Measurements from ENCODE around the gene MYH9. TPM values are rescaled to one million over a fixed set of nuclear protein-coding genes. Genes with fewer than 3 reads are reported as not detected.
A peak's percentile ranks its signal among the peaks of the same experiment; 100 is the strongest.

The MYH9 gene
- total RNA-seq, 1 experiment from 2014 or later: 758 TPM

DNA sequence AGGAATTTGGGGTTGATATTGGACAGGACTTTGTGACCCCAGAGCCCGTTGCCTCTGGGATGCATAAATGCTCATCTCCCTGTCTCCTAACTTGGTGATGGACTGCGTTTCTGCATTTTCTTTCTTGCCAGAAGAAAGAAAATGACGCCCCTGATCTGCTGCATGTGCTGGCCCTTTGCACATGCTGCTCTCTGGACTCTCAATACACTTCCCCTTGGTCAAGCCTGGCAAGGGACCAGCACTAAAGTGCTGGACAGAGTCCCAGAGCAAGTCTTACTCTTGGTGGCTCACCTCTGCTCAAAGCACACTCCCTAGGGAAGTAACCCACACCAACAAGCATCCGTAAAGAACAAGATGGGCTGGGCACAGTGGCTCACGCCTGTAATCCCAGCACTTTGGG, 40.7 kb downstream of the MYH9 start:
- Histone ChIP-seq H3K4me3 (no peak overlapping the region), H3K9me2 (ENCODE audit: insufficient read depth) (no peaks in the 10 kb centered on the region), H3K4me2 (no peak overlapping the region), H3K36me3 (ENCODE audit: low read depth) (peaks cover 41% of the 10 kb centered on the region), H3K4me1 (replicated peaks; ENCODE audit: insufficient read depth) (peaks cover 15% of the 10 kb centered on the region), H3K27me3 (ENCODE audit: insufficient read depth, low read depth) (no peaks in the 10 kb centered on the region), H4K20me1 (ENCODE audit: insufficient read depth) (peaks cover 93% of the 10 kb centered on the region), H3K79me2 (ENCODE audit: low read depth) (peaks cover 93% of the 10 kb centered on the region), H2AFZ (no peak overlapping the region), H3F3A (ENCODE audit: insufficient read depth, low read depth) (peaks cover 90% of the 10 kb centered on the region), H3K27ac (peak overlapping the region; percentile 15; the same call in 1 of the 2 replicates), H3K9me3 (ENCODE audit: insufficient read depth, low read depth) (no peaks in the 10 kb centered on the region)
- intact Hi-C loops (cut with micrococcal nuclease; ENCODE audit: unreplicated experiment): no loop called here
- TF ChIP-seq EZH2 (IDR thresholded peaks at IDR 0.05; ENCODE audit: low read depth): no peak
- TF ChIP-seq, protein P1, sequence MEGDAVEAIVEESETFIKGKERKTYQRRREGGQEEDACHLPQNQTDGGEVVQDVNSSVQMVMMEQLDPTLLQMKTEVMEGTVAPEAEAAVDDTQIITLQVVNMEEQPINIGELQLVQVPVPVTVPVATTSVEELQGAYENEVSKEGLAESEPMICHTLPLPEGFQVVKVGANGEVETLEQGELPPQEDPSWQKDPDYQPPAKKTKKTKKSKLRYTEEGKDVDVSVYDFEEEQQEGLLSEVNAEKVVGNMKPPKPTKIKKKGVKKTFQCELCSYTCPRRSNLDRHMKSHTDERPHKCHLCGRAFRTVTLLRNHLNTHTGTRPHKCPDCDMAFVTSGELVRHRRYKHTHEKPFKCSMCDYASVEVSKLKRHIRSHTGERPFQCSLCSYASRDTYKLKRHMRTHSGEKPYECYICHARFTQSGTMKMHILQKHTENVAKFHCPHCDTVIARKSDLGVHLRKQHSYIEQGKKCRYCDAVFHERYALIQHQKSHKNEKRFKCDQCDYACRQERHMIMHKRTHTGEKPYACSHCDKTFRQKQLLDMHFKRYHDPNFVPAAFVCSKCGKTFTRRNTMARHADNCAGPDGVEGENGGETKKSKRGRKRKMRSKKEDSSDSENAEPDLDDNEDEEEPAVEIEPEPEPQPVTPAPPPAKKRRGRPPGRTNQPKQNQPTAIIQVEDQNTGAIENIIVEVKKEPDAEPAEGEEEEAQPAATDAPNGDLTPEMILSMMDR (conservative IDR thresholded peaks at IDR 0.05): no peak
- DNase-seq: no peak
- ChIA-PET POLR2A (ENCODE audit: unreplicated experiment) (no interaction called here), CTCF (interaction anchor here (0.7 kb wide), 1 partner anchor 610 kb away, joined by 6 read pairs; no protein-coding TSS in a partner anchor)
- BruUV-seq (replicated peaks): no TSS peak

DNA sequence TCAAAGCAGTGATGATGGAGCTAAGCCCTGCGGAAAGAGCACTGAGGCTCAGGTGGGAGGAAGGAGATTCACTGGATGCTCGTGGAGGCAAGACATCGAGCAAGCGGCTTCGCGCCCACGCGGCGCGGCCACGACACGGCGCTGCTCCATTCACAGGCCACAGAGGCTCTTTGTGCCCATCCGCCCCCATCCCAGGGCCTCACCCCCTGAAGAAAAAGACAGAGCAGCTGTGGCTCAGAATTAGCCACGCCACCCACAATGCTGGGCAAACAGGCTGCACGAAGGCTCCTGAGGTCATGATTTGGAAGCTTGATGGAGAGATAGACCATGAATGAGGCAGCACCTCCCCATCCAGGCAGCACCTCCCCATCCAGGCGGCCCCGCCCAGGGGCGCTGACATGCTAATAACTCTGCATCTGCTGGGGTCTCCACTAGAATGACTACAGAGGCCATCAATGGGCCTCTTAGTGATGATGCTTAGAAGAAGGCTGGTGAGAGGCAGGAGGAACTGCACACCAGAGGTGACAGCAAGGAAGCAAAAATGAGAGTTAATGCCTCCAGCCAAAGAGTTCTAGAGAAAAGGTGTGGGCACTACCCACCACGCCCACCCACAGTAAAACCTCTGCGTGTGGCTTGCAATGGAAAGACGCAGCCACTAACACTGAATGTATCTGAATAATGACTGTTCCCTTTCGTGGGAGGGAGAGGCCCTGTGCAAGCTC, 43.5 kb downstream of the MYH9 start:
- H3K27me3 ChIP-seq (ENCODE audit: insufficient read depth, low read depth): no peaks in the 10 kb centered on the region
- H2AFZ ChIP-seq: no peak overlapping the region
- H3K36me3 ChIP-seq (ENCODE audit: low read depth): peaks cover 67% of the 10 kb centered on the region
- H3K4me2 ChIP-seq: no peak overlapping the region
- peaks cover 90% of the 10 kb centered on the region for H3F3A ChIP-seq (ENCODE audit: insufficient read depth, low read depth)
- no peak for DNase-seq
- ChIA-PET POLR2A (ENCODE audit: unreplicated experiment) (interaction anchor here (0.6 kb wide), 1 partner anchor 121 kb away, joined by 5 read pairs; no protein-coding TSS in a partner anchor), CTCF (no interaction called here)
- no peaks in the 10 kb centered on the region for H3K4me1 ChIP-seq (replicated peaks; ENCODE audit: insufficient read depth)
- H3K27ac ChIP-seq: no peak overlapping the region
- H4K20me1 ChIP-seq (ENCODE audit: insufficient read depth): peaks cover 93% of the 10 kb centered on the region
- TF ChIP-seq, protein P1 (conservative IDR thresholded peaks at IDR 0.05): no peak
- intact Hi-C loops (cut with micrococcal nuclease; ENCODE audit: unreplicated experiment): no loop called here
- no TSS peak for BruUV-seq (replicated peaks)
- no peaks in the 10 kb centered on the region for H3K9me3 ChIP-seq (ENCODE audit: insufficient read depth, low read depth)
- H3K9me2 ChIP-seq (ENCODE audit: insufficient read depth): no peaks in the 10 kb centered on the region
- peaks cover 93% of the 10 kb centered on the region for H3K79me2 ChIP-seq (ENCODE audit: low read depth)
- H3K4me3 ChIP-seq: no peak overlapping the region

DNA sequence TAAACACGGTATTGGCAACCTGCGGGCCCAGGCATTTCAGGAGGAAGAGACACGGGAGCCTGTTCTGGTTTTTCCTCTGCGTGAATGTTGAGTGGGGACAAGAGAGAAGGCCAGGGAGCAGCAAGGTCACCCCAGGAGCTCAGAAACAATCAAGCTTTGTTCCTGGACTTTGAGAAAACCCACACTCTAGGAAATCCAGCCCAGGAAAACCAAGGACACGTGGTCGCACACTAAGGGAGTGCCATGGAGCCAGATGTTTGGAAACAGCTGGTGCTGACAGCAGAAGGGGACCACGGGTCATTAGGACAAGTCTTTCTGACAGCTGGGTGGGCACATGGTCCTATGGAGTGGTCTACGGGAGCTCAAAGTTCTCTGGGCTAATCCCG, 44.1 kb downstream of the MYH9 start:
- Histone ChIP-seq H3F3A (ENCODE audit: insufficient read depth, low read depth) (peaks cover 91% of the 10 kb centered on the region), H3K9me3 (ENCODE audit: insufficient read depth, low read depth) (no peaks in the 10 kb centered on the region), H3K4me1 (replicated peaks; ENCODE audit: insufficient read depth) (no peaks in the 10 kb centered on the region), H3K9me2 (ENCODE audit: insufficient read depth) (no peaks in the 10 kb centered on the region), H4K20me1 (ENCODE audit: insufficient read depth) (peaks cover 93% of the 10 kb centered on the region), H3K4me2 (no peak overlapping the region), H3K4me3 (no peak overlapping the region), H3K79me2 (ENCODE audit: low read depth) (peaks cover 93% of the 10 kb centered on the region), H3K27me3 (ENCODE audit: insufficient read depth, low read depth) (no peaks in the 10 kb centered on the region), H3K27ac (no peak overlapping the region), H3K36me3 (ENCODE audit: low read depth) (peaks cover 72% of the 10 kb centered on the region), H2AFZ (no peak overlapping the region)
- ChIA-PET CTCF (interaction anchor here (0.7 kb wide), 1 partner anchor 23 kb away, joined by 3 read pairs; no protein-coding TSS in a partner anchor), POLR2A (ENCODE audit: unreplicated experiment) (interaction anchor here (0.6 kb wide), 1 partner anchor 122 kb away, joined by 5 read pairs; no protein-coding TSS in a partner anchor)
- no peak for TF ChIP-seq EZH2 (IDR thresholded peaks at IDR 0.05; ENCODE audit: low read depth)
- TF ChIP-seq, protein P1 (conservative IDR thresholded peaks at IDR 0.05): no peak
- intact Hi-C loops (cut with micrococcal nuclease; ENCODE audit: unreplicated experiment): no loop called here
- BruUV-seq (replicated peaks): no TSS peak
- DNase-seq: no peak
